ENCODE results near the gene UTP14A.

UTP14A gene

DNA sequence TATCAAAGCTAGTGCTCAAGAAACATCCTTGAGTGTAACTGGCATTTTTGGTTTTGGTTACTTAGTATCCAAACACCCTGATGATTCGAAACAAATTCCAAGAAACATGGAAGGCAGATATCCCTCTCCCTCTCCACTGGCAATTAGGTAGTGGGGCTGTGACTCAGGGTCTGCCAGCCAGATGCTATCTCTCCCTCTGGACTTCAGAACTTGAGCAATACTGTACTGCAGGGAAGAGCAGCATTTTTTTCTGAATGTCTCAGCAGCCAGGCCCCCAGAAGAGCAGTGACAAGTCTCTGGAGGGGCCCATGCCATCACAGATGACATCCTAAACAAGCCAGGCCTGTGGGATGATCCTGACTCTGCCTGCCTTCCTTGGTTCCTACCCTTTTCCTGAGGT, 39.2 kb downstream of the UTP14A start:
- DNase-seq (ENCODE audit: low read depth in 2 of 2) = no peak

DNA sequence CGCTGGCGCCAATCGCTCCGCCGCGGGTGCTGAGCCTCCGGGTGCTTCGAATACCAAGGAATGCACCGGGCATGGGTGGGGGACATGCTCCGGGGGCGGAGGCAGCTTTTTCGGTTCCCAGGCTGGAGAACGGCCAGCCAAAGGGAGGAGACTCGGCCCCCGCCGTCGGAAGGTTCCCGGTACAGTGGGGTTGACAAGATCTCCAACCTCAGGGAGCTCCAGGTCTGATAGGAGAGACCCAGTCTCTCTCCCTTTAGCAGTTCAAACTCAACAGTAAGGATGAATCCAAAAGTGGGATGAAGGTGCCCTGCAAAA, 47.3 kb downstream of the UTP14A start:
- no peak for DNase-seq (ENCODE audit: low read depth in 2 of 2)

DNA sequence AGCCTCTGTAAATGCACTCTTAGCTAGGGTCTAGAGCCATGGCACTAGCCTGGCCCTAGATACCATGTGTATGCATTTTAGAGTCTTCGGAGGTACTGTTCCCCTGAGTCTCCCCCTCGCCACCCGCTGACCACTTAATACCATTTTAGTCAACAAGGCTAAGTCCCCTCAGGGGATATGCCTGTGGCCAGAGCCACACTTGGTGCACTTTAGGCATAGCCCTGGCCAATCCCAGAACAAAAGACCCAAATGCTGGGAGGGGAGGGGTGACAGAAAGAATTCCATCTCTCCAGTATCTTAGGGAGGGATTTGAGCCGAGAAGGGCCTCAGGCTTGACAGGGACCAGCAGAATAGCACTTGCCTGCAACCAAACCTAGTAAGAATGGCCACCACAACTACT, 47.9 kb downstream of the UTP14A start:
- DNase-seq (ENCODE audit: low read depth in 2 of 2) = no peak

DNA sequence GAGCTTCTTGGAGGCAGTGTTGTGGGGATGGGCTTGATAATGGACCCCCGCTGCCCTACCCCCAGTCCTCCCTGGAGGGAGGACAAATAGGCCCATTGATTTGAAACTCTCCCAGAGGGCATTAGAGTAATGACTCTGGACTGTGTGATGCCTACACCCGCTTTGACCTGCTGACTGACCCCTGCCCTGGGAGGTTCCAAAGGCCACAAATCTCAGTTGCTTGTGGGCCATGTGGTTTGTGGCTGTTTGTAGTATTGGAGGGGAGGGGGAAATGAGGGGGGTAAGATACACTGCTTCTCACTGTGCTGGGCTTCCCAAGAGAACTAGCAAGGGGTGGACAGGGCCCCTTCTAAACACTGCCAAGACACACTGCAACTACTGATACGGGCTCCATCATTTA, 48.8 kb downstream of the UTP14A start:
- DNase-seq (ENCODE audit: low read depth in 2 of 2) = no peak

DNA sequence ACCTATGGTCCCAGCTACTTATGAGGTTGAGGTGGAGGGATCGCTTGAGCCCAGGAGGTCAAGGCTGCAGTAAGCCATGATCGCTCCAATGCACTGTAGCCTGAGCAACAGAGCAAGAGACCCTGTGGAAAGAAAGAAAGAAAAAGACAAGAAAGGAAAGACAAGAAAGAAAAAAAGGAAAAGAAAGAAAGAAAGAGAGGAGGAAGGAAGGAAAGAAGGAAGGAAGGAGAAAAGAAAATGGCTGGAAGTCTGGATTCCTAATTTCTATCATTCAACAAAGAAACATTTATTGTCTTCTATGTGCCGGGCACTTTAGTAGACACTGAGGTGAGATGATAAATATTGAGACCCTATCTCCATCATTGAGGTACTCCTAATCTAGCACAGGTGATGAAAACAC, 49.7 kb downstream of the UTP14A start:
- DNase-seq (ENCODE audit: low read depth in 2 of 2) = no peak

DNA sequence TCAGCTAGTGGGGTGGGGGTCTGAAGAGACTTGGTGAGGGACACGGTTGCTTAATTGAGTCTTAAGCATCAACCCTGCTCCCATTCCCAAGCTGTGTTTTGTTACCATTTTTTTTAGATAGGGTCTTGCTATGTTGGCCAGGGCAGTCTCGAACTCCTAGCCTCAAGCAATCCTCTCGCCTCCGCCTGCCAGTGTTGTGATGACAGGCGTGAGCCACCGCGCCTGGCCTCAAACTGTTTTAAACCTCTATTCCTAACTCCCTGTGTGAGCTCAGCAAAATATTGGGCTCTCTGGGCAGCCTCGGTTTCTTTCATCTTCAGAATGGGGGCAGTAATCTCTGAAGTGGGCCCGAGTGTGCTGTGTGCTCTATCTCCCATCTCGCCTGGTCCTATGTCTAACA, 50.2 kb downstream of the UTP14A start:
- no peak for DNase-seq (ENCODE audit: low read depth in 2 of 2)

DNA sequence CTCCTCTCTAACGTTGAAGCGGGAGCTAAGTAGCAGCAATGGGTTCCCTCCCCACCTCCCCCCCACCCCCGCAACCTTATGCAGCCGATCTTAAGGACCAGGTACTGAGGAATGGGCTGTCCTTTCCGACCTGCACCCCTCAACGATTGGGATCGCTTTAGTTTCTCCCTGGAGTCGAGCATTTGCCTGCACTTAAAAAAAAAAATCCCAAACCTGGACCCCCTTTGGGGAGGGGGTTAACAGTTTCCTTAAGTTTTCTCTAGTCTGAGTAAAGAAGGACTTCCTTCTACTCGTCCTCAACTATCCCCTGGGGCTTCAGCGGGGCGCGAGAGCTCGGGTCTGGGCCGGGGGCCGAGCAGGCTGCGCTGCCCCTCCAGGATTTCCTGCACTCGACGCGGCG, 50.8 kb downstream of the UTP14A start:
- no peak for DNase-seq (ENCODE audit: low read depth in 2 of 2)

DNA sequence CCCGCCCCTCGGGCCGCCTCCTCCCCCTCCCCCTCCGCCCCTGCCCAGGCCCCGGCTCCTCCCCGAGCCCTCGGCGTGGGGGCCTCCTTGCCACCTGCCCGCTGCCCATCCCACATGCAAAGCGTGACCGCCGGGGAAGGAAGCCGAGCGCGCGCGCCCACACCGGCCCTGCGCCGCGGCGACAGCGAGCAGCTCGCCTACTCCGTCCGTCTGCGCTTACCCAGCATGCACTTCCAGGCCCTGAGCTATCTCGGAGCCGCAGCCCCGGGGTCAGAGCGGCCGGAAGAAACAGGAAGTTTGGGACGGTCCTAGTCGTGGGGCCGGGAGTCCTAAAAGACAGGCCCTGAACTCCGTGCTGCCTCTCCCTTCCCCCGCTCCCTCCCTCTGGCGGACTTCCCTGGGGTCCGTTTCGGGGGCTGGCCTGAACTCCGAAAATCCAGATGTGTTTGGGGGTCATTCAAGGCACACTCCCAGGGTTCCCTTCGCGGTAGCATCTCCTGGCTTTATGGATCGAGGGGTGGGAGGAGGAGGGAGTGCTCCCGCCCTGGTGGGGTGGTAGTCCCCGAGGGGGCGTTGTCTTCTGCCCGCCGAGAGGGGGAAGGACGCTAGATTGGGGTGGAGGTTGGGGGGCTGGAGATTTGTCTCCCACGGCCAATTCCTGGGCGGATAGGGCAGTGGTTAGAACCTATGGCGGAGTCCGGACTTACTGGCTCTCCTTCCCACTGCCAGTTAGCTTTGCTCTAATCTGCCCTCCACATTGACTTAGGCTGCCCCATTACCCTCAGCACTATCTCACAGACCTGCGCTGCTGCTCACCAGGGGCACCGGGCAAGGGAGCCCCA, 51.5 kb downstream of the UTP14A start:
- DNase-seq (ENCODE audit: low read depth in 2 of 2) = no peak

DNA sequence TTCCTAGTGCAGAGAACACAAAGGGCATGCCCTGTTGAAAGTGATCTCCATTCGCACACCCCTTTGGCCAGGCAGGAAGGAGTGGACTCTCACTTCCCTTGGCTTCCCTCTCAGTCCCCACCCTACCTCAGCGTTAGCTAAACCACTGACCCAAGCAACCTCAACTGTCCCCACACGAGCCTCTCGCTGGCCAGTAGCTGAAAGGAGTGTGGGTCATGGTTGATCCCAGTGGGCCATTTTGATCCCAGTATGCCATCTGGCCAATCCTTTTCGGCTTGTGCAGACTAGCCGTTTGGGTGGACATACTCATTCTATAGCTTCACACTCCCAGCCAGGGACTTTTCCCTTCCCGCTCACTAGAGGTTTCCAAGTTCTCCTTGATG, 52.1 kb downstream of the UTP14A start:
- no peak for DNase-seq (ENCODE audit: low read depth in 2 of 2)

DNA sequence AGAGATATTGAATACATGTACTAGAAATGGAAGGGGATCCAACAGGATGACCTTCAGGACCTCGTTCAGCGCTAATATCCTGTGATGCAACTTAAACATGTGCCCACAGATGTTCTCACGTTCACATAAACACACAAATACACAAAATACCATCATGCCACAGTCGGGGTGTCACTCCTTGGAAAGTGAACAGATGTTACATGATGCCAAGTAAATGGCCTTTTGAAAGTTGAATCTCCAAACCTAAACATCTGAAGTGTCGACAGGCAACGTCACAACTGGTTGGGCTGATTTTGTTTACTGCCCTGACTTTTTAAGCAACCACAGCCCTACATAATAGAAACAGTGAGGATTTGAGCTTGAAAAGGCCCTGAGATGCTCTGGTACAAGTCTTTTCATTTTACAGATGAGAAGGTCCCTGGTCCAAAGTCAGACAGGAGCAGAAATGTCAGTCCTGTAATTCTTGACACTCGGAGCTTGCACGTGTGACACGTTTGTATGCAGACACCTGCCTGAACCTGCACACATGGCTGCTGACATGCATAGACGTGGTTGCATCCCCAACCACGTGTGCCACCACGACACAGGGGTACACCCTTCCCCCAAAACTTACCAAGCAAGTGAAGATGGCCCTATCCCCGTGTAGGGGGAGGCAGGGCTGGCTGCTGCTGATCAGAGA, 53.0 kb downstream of the UTP14A start:
- DNase-seq (ENCODE audit: low read depth in 2 of 2) = no peak

DNA sequence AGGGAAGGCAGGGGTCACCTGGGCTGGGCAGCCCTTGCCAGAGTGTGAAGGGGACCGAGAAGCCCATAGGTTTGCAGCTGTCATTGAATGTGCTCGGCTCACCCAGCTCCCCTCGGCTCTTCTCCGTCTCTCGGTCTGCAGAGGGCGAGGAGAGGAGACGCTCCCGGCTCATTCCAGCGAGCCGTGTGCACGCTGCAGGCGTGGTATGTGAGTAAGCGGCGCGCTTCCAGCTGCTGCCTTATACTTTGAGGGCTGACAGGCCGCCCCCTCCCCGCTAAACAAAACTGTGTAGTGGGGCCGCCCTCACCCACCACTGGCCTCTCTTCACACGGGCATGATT, 53.5 kb downstream of the UTP14A start:
- no peak for DNase-seq (ENCODE audit: low read depth in 2 of 2)

DNA sequence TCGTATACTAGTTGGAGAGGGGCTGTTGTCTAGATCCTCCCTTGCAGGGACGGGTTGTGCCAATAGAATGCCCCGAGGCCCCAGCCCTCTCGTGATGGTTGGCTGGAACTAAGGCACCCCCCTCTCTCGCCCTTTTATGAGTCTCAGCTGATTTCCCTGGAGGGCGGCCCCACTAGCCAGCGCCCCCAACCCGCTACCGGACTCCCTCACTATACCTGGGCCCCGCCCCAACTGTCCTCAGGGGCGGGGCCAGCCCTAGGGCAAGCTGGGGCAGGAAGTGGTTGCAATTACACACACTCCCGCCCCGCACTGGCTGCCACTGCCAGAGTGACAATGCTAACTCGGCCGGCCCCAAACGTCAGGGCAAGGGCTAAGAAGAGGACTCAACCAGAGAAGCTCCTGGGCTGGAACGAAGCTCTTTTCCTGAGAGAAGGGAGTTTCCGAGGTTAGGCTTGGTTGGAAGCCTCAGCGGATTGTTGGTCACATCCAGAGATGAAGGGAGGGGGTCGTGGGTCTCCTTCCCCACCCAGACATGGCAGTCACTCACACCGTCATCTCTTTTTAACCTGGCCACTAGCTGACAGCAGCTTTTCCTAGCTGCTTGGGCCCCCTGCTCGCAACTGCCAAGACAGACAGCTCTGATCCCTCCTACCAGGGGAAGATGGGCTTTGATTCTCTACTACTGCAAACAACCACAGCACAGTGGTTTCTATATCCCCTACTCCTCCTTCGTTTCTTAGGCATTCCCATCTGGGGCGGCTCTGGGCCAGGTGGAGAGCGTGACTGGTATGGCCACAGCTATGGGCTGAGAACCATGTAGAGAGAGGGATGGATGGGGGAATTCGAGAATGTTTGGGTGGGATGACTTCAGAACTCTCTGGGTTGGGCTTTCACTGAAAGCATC, 55.5 kb downstream of the UTP14A start:
- no peak for DNase-seq (ENCODE audit: low read depth in 2 of 2)

DNA sequence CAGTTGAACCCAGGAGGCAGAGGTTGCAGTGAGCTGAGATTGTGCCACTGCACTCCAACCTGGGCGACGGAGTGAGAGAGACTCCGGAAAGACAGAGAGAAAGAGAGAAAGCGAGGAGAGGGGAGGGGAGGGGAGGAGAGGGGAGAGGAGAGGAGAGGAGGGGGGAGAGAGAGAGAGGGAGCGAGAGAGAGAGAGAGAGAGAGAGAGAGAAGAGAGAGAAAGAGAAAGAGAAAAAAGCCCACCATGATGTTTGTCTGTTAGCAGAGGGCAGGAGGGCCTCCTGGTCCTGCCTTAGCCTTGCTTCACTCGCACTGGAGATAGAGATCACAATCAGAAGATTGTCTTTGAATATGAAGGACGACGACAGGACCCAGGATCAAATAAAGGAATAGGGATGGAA, 57.8 kb downstream of the UTP14A start:
- no peak for DNase-seq (ENCODE audit: low read depth in 2 of 2)

DNA sequence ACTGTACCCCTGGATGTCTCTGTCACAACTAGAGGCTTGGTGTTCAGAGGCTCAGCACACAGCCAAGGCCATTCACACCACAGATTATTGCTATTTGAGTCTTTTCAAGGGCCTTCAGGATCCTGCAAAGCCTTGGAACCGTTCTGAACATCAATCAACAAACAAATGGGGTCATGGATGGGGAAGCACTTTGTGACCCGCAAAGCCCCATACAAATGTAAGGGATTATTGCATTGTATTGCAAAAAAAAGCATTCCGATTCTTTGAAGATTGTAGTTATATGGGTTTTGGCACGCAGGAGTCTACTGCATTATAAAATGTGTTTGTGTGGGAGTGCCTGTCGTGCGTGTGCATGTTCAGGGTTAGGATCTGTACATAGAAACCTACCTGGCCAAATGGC, 59.2 kb downstream of the UTP14A start:
- no peak for DNase-seq (ENCODE audit: low read depth in 2 of 2)

DNA sequence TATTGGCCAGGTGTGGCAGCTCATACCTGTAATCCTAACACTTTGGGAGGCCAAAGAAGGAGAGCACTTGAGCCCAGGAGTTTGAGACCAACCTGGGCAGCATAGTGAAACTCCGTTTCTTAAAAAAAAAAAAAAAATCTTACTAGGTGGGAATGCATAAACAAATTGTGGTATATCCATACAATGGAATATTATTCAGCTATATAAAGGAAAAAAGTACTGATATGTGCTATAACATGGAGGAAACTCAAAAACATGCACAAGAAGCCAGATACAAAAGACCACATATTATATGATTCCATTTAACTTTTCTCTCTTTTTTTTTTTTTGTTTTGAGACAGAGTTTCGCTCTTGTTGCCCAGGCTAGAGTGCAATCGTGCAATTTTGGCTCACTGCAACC, 63.0 kb downstream of the UTP14A start:
- no peak for DNase-seq (ENCODE audit: low read depth in 2 of 2)

DNA sequence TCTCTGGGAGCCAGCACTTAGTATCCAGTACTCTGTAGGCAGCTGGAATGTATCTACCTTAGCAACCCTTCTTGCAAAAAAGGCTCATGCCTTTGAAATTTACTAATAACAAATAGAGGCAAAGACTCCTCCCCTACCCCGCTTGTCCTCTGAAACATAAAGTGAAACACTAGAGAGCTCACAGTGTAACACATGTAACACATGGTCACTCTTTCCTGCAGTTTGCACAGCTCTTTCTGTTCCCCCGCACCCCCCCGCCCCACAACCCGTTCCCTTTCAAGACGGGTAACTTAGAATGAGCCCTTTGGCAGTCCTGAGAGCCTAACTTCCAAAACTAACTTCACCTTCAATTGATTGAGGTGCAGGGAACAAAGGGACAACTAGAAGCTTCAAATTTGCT, 70.5 kb downstream of the UTP14A start:
- no peak for DNase-seq (ENCODE audit: low read depth in 2 of 2)
